KOPT-K1 (cell line): ENCODE measurements around the gene SH3BP2.

Source experiments
- H3K27ac ChIP-seq: fragments of 200-600 bp; sonication (generic); 2 replicates; pipeline ENCODE4 v1.5.1; 2016; ENCODE audit warnings: antibody characterized with exemption, mild to moderate bottlenecking, low read depth, low read length; ENCODE audit not compliant: poor library complexity, severe bottlenecking
- H3K36me3 ChIP-seq: fragments of 200-600 bp; sonication (generic); 2 replicates; pipeline ENCODE4 v1.5.1; 2017; ENCODE audit warnings: antibody characterized with exemption, mild to moderate bottlenecking, low read length, moderate library complexity; ENCODE audit not compliant: insufficient read depth
- H3K9me3 ChIP-seq: fragments of 200-600 bp; sonication (generic); 2 replicates; pipeline ENCODE4 v1.5.1; 2017; ENCODE audit warnings: antibody characterized with exemption, low read length, mild to moderate bottlenecking; ENCODE audit not compliant: insufficient read depth, poor library complexity, severe bottlenecking

The SH3BP2 gene

GRCh38 chr4:2855584-2855983 lies 62.7 kb downstream of the SH3BP2 start:
- peaks cover 23% of the 10 kb centered on the region for H3K36me3 ChIP-seq

DNA sequence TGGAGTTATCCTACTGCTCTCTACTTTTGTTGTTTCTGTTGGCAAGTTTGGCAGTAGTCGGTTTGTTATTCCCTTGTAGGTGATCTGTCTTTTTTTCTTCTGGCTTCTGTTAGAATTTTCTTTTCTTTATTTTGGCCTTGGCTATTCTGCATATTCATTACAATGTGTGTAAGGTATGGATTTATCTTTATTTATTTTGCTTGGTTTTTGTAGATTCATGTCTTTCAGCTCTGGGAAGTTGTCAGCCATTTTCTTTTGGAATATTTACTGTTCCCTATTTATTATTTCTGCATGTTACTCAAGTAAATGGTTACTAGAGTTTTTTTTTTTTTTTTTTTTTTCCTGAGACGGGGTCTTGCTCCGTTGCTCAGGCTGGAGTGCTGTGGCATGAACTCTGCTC lies 63.4 kb downstream of the SH3BP2 start:
- Histone ChIP-seq H3K9me3 (no peaks in the 10 kb centered on the region), H3K36me3 (peaks cover 23% of the 10 kb centered on the region), H3K27ac (no peak overlapping the region)

More at GRCh38 chr4:2855584-2855983, 62.7 kb downstream of the SH3BP2 start:
- H3K27ac ChIP-seq, result no peak overlapping the region
- no peaks in the 10 kb centered on the region for H3K9me3 ChIP-seq

- Histone ChIP-seq H3K36me3 (peaks cover 23% of the 10 kb centered on the region), H3K9me3 (no peaks in the 10 kb centered on the region), H3K27ac (no peak overlapping the region)
Observed at GRCh38 chr4:2857349-2857927, 64.6 kb downstream of the SH3BP2 start.

GRCh38 chr4:2858451-2859217 lies 65.7 kb downstream of the SH3BP2 start:
- no peaks in the 10 kb centered on the region for H3K9me3 ChIP-seq
- no peak overlapping the region for H3K27ac ChIP-seq
- H3K36me3 ChIP-seq, result peaks cover 20% of the 10 kb centered on the region

DNA sequence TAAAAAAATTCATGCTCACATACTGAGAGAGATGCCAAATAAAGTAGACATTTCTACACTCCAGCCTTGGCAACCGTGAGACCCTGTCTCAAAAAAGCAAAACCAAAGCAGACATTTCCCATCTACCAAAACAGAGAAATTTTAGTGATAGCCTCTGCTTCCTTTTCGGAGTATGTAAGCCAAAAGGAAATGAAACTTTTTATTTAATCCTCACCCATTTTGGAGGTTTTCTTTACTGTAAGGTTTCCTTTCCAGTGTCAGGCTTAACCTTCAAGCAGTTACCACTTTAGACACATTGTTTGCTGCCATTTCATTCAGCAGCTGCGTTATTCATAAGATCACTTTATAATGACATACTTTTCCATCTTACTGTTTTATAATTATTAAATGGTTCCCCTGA lies 66.6 kb downstream of the SH3BP2 start:
- Histone ChIP-seq H3K27ac (no peak overlapping the region), H3K9me3 (no peaks in the 10 kb centered on the region), H3K36me3 (peaks cover 12% of the 10 kb centered on the region)

DNA sequence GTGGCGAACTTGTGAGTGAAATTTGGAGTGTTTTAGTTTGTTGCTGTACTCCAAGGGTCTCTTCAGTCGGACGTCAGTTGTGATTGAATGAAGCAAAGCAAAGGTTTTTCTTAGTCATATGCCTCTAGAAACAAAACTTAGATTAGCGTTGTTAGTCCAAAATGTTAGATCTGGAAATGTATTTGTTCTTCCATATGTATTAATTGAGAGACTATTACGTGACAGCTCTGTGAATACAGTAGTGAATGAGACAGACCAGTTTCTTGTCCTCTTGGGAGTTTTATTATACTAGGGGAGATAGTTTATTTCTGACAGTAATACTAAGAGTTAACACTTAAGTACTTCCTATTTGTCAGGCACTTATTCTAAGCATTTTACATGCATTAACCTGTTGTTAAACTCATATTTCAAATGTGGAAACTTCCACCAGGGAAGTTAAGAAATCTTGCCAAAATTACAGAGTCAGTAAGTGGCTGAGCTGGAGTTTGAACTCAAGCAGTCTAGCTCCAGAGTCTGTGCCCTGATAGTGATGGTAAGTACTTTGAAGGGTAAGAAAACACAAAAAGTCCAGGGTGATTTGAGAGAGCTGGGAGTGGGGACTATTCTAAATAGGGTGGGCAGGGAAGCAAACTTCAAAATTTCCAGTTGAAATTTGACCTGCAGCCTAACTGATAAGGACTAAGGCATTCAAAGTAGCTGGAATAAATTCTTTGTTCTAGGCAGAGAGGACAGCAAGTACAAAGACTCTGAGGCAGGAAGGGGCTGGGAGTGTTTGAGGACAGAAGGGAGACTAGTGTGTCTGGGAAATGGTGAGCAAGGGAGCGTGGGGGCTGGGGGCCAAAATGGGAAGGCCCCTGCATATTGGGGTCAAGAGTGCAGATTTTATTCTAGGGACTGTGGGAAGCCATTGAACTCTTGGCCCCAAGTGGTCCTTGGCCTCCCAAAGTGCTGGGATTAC lies 67.8 kb downstream of the SH3BP2 start:
- Histone ChIP-seq H3K27ac (no peak overlapping the region), H3K9me3 (no peaks in the 10 kb centered on the region), H3K36me3 (peaks cover 4% of the 10 kb centered on the region; the same call in 1 of the 2 replicates)

DNA sequence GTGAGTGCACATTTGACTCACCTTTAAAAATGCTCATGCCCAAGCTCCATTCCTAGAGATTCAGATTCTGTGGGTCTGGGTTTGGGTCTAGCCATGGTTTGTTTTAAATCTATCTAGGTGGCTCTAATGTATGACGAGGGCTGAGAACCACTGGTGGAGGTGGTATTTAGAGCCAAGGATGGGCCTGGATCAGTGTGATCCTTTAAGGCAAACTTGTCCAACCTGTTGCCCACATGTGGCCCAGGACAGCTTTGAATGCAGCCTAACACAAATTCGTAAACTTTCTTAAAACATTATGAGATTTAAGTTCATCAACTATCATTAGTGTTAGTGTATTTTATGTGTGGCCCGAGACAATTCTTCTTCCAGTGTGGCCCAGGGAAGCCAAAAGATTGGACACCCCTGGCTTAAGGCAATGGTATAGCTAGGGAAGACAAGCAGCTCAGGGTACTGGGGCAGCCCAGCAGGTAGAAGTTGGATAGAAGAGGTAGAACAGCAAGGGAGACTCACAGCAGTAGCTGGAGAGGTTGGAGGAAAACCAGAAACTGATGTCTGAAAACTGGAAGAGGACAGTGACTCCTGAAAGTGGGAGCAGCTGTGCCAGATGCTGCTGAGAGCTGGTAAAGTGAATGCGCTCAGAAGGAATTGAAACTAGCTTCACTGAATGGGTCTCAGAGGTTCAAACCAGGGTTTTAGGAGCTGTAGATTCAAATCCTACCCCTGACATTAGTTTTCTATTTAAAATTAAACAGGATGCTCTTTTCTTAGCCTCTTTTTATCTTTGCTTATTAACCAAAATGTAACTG lies 68.9 kb downstream of the SH3BP2 start:
- H3K27ac ChIP-seq, result no peak overlapping the region
- peaks cover 4% of the 10 kb centered on the region; the same call in 1 of the 2 replicates for H3K36me3 ChIP-seq
- H3K9me3 ChIP-seq, result no peaks in the 10 kb centered on the region

DNA sequence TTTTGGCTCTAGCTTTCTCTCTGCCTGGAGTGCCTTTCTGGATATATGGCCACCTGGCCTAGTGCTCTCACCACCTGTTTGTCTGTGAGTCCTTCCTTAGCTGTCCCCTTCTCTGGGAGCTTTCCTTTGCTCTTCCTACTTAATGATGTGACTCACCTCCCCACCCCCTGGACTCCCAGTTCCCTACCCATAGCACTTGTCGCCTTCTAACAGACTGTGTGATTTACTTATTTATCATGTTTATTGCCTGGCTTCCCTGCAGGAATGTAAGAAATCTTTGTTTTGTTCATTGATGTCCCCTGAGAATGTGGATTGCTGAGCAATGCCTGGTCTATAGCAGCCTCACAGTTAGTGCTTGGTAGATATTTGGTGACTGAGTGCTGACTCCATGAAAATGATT lies 69.6 kb downstream of the SH3BP2 start:
- Histone ChIP-seq H3K9me3 (no peaks in the 10 kb centered on the region), H3K27ac (no peak overlapping the region), H3K36me3 (peaks cover under 1% of the 10 kb centered on the region; the same call in 1 of the 2 replicates)

DNA sequence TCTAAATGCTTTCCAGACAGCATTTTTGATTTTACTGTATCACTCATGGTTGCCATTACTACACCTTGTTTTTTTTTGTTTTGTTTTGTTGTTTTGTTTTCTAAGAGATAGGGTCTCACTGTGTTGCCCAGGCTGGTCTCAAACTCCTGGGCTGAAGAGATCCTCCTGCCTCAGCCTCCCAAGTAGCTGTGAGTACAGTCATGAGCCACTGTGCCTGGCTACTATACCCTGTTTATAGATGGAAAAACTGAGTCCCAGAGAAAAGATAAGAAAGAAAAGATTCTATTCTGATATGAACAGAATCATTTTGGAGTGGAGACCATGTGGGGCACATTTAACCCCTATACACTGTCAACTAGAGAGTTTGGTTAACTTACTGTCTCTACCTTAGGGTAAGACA lies 70.8 kb downstream of the SH3BP2 start:
- Histone ChIP-seq H3K27ac (no peak overlapping the region), H3K9me3 (no peaks in the 10 kb centered on the region), H3K36me3 (no peaks in the 10 kb centered on the region; the same call in 1 of the 2 replicates)

- Histone ChIP-seq H3K9me3 (no peaks in the 10 kb centered on the region), H3K27ac (no peak overlapping the region), H3K36me3 (no peaks in the 10 kb centered on the region; the same call in 1 of the 2 replicates)
Observed at GRCh38 chr4:2865196-2865780, 72.4 kb downstream of the SH3BP2 start.

GRCh38 chr4:2866160-2866861 lies 73.4 kb downstream of the SH3BP2 start:
- Histone ChIP-seq H3K36me3 (no peaks in the 10 kb centered on the region; the same call in 1 of the 2 replicates), H3K9me3 (no peaks in the 10 kb centered on the region), H3K27ac (no peak overlapping the region)

DNA sequence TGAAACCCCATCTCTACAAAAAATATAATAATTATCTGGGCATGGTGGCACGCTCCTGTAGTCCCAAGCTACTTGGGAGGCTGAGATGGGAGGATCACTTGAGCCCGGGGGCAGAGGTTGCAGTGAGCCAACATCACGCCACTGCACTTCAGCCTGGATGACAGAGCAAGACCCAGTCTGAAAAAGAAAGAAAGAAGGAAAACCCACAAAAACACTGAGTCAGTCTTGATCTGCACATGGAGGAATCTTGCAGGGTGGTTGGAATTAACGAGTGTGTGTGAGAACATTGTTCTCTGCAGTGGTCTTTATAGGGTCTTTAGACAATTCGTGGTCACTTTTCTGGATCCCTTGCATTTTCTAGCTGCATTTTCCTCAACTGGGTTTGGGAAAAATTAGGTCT lies 74.0 kb downstream of the SH3BP2 start:
- Histone ChIP-seq H3K9me3 (no peaks in the 10 kb centered on the region), H3K36me3 (no peaks in the 10 kb centered on the region; the same call in 1 of the 2 replicates), H3K27ac (no peak overlapping the region)

DNA sequence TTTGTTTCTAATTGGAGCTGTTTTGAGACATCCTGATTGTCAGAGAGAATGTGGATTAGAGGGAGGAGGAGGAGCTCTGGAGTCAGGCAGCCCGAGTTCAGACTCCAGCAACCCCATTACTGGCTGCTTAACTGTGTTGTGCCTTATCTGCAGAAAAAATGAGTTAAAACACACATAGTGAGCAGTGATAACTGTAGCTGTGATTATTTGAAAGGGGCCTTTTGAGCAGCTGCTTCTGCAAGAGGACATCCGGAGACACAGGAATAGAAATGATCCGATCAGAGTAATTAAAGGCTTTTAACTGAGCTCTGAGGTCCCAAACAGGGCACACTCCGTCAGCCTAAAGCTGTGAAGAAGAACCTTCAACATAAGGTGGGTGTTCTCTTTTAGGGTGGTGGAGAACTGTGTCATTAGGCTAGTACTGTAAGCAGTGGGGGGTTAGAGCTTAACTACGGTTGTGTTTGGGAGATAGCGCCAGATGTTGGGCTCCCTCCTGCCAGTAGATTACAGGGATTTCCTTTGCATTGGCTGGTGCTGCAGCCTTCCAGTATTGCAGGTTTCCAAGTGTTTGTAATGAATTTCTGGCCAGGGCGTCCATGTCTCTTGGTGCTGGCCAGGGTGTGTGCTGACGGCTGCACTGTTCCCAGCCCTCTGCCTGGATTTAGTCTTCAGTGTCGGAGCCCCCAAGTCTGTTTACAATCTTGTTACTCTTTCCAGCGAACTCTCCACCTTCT lies 75.0 kb downstream of the SH3BP2 start:
- no peaks in the 10 kb centered on the region for H3K9me3 ChIP-seq
- H3K36me3 ChIP-seq, result no peaks in the 10 kb centered on the region; the same call in 1 of the 2 replicates
- no peak overlapping the region for H3K27ac ChIP-seq
